GM12878 (cell line): Measurements from ENCODE around the gene CDK5R1. TPM values are rescaled to one million over a fixed set of nuclear protein-coding genes. Genes with fewer than 3 reads are reported as not detected.
A peak's percentile ranks its signal among the peaks of the same experiment; 100 is the strongest.

Experiments used
- ATAC-seq: fragments of 200-7000 bp; cut with Tn5 transposase; 3 replicates; pipeline ENCODE4 v1.9.1; 2020; ENCODE audit warnings: mild to moderate bottlenecking, moderate library complexity
- BruUV-seq: library from RNA; stranded (reverse); fragments of 400-500 nt; replicated peaks from 2 replicates; lab custom pipeline; 2021; lab: Mats Ljungman, UMichigan
- CTCF ChIA-PET: fragments of 300-600 bp; sonication (Branson Sonifier 250); formaldehyde crosslinking; extraction: SDS; loops from one replicate; lab custom pipeline; 2021; ENCODE audit warnings: inconsistent platforms; lab: Yijun Ruan, JAX
- POLR2A ChIA-PET: fragments of 350-600 bp; formaldehyde crosslinking; extraction: SDS; loops from one replicate; lab custom pipeline; 2021; ENCODE audit warnings: inconsistent platforms; lab: Charles Lee
- RAD21 ChIA-PET: fragments of 300-600 bp; sonication (Branson Sonifier 250); formaldehyde crosslinking; loops from one replicate; lab custom pipeline; 2023; ENCODE audit warnings: antibody characterized with exemption; ENCODE audit not compliant: unreplicated experiment; lab: Charles Lee
- SMC1A ChIA-PET: fragments of 300-600 bp; sonication (Branson Sonifier 250); formaldehyde crosslinking; loops from one replicate; lab custom pipeline; 2023; ENCODE audit not compliant: unreplicated experiment, uncharacterized antibody; lab: Charles Lee
- DNase-seq: peaks from one replicate; pipeline ENCODE4 v3.0.0-alpha.2; 2011; ENCODE audit warnings: low read depth, low spot score
- FAIRE-seq: peaks from 3 replicates; lab custom pipeline; 2011; peaks lifted over from hg19 to GRCh38; lab: Jason Lieb, UNC
- H2AFZ ChIP-seq: 2 replicates; pipeline ENCODE4 v1.6.0; 2011; ENCODE audit warnings: low read depth, low read length, control low read depth; ENCODE audit not compliant: control insufficient read depth
- H3K27ac ChIP-seq: 2 replicates; pipeline ENCODE4 v1.5.1; 2011; ENCODE audit warnings: control low read depth; ENCODE audit not compliant: control insufficient read depth, insufficient read depth
- H3K27me3 ChIP-seq, 2 experiments: replicated peaks in 1 of 2; 2 replicates each; pipeline versions ENCODE4 v1.6.0 to v1.6.1; 2011; ENCODE audit warnings: low read length in 1 of 2; ENCODE audit not compliant: control insufficient read depth in 2 of 2, insufficient read depth in 2 of 2
- H3K36me3 ChIP-seq, 2 experiments: 2 replicates each; pipeline ENCODE4 v1.5.1; 2011; ENCODE audit warnings: low read length in 1 of 2; ENCODE audit not compliant: control insufficient read depth in 2 of 2, insufficient read depth in 2 of 2
- H3K4me1 ChIP-seq: 2 replicates; pipeline ENCODE4 v1.6.1; 2011; ENCODE audit warnings: mild to moderate bottlenecking, low read length, moderate library complexity, mixed read lengths; ENCODE audit not compliant: control insufficient read depth, insufficient read depth
- H3K4me2 ChIP-seq: 2 replicates; pipeline ENCODE4 v1.6.0; 2011; ENCODE audit warnings: control low read depth; ENCODE audit not compliant: control insufficient read depth, insufficient read depth
- H3K4me3 ChIP-seq: fragments of 200-600 bp; sonication (generic); 2 replicates; pipeline ENCODE4 v1.5.1; 2016
- H3K79me2 ChIP-seq: 2 replicates; pipeline ENCODE4 v1.6.0; 2011; ENCODE audit warnings: low read length; ENCODE audit not compliant: control insufficient read depth, insufficient read depth
- H3K9ac ChIP-seq: 2 replicates; pipeline ENCODE4 v1.8.0; 2011; ENCODE audit warnings: low read length, control low read depth, mixed read lengths; ENCODE audit not compliant: control insufficient read depth, insufficient read depth
- H3K9me3 ChIP-seq: replicated peaks from 3 replicates; pipeline ENCODE4 v1.5.1; 2011; ENCODE audit warnings: mild to moderate bottlenecking, low read length; ENCODE audit not compliant: control insufficient read depth, insufficient read depth
- H4K20me1 ChIP-seq: 2 replicates; pipeline ENCODE4 v1.6.0; 2011; ENCODE audit not compliant: control insufficient read depth, insufficient read depth
- ASH2L ChIP-seq: fragments of 300-600, 200-600 bp; sonication (generic); IDR thresholded peaks from 2 replicates; pipeline ENCODE4 v1.6.1; 2017; ENCODE audit warnings: low read depth, mild to moderate bottlenecking, borderline replicate concordance
- BACH1 ChIP-seq: fragments of 450-650 bp; IDR thresholded peaks from 2 replicates; pipeline ENCODE4 v1.6.1; 2017; ENCODE audit warnings: mild to moderate bottlenecking, borderline replicate concordance
- CREM ChIP-seq: IDR thresholded peaks from 2 replicates; pipeline ENCODE4 v1.6.1; 2014; ENCODE audit warnings: antibody characterized with exemption, low read depth
- EP300 ChIP-seq, 2 experiments: fragments of 150-350 bp in 1 of 2; IDR thresholded peaks; 2 replicates each; pipeline ENCODE4 v1.6.1; 2011 to 2012; ENCODE audit warnings: low read depth in 2 of 2, low read length in 2 of 2, borderline replicate concordance in 1 of 2, improper control_type of control experiment in 1 of 2, inconsistent platforms in 1 of 2; ENCODE audit not compliant: control insufficient read depth in 1 of 2
- JUND ChIP-seq: IDR thresholded peaks from 2 replicates; pipeline ENCODE4 v1.6.1; 2012; ENCODE audit warnings: low read depth, mild to moderate bottlenecking, low read length, improper control_type of control experiment, moderate library complexity
- KAT2A ChIP-seq: conservative IDR thresholded peaks from 2 replicates; pipeline ENCODE4 v1.6.1; 2011; ENCODE audit warnings: low read depth, low read length; ENCODE audit not compliant: control insufficient read depth
- MYC ChIP-seq: IDR thresholded peaks from 2 replicates; pipeline ENCODE4 v1.6.1; 2011; ENCODE audit warnings: mild to moderate bottlenecking, low read length, moderate library complexity, inconsistent platforms; ENCODE audit not compliant: insufficient read depth, insufficient replicate concordance, insufficient read length, severe bottlenecking
- NFIC ChIP-seq: IDR thresholded peaks from 2 replicates; pipeline ENCODE4 v1.6.1; 2012; ENCODE audit warnings: low read depth, mild to moderate bottlenecking, inconsistent platforms, low read length, moderate library complexity
- PAX5 ChIP-seq: IDR thresholded peaks from 2 replicates; pipeline ENCODE4 v1.6.1; 2011; ENCODE audit warnings: low read depth, low read length, borderline replicate concordance
- PAX8 ChIP-seq: fragments of 450-650 bp; IDR thresholded peaks from 2 replicates; pipeline ENCODE4 v1.6.1; 2017; ENCODE audit warnings: mild to moderate bottlenecking, moderate library complexity
- POLR2AphosphoS5 ChIP-seq: IDR thresholded peaks from 2 replicates; pipeline ENCODE4 v1.6.1; 2011; ENCODE audit warnings: mild to moderate bottlenecking, low read length, inconsistent platforms
- RBBP5 ChIP-seq: fragments of 200-600 bp; sonication (generic); conservative IDR thresholded peaks from 2 replicates; pipeline ENCODE4 v1.6.1; 2016
- SMAD1 ChIP-seq: fragments of 450-650 bp; IDR thresholded peaks from 2 replicates; pipeline ENCODE4 v1.6.1; 2018; ENCODE audit warnings: mild to moderate bottlenecking, low read depth; ENCODE audit not compliant: partially characterized antibody
- SUZ12 ChIP-seq: fragments of 200-600 bp; sonication (generic); IDR thresholded peaks from one replicate; pipeline ENCODE4 v1.6.1; 2018; ENCODE audit warnings: antibody characterized with exemption, mild to moderate bottlenecking; ENCODE audit not compliant: unreplicated experiment
- TAF1 ChIP-seq: IDR thresholded peaks from 2 replicates; pipeline ENCODE4 v1.6.1; 2011; ENCODE audit warnings: mild to moderate bottlenecking, low read depth, low read length, borderline replicate concordance
- WRNIP1 ChIP-seq: IDR thresholded peaks from 2 replicates; pipeline ENCODE4 v1.6.1; 2011; ENCODE audit warnings: low read depth, low read length, improper control_type of control experiment, borderline replicate concordance
- ZNF24 ChIP-seq: fragments of 450-650 bp; IDR thresholded peaks from 2 replicates; pipeline ENCODE4 v1.6.1; 2017; ENCODE audit warnings: antibody characterized with exemption, mild to moderate bottlenecking
- ZNF384 ChIP-seq: IDR thresholded peaks from 2 replicates; pipeline ENCODE4 v1.6.1; 2012; ENCODE audit warnings: low read depth, mild to moderate bottlenecking, low read length, improper control_type of control experiment, borderline replicate concordance
- ZZZ3 ChIP-seq: IDR thresholded peaks from 2 replicates; pipeline ENCODE4 v1.6.1; 2011; ENCODE audit warnings: low read depth; ENCODE audit not compliant: control insufficient read depth, insufficient read length
- WGBS: methylation state at CpG from one replicate; pipeline ENCODE4 v1.1.6; 2016; ENCODE audit warnings: low lambda C conversion rate; ENCODE audit not compliant: insufficient replicate concordance, insufficient coverage; ENCODE audit errors: missing lambda C conversion rate; 5-methylcytosine and 5-hydroxymethylcytosine counted together
- in situ Hi-C: fragments of 300-500 bp; cut with MboI; formaldehyde crosslinking; loops from 9 replicates; pipeline ENCODE4 v1.14.3; 2018; ENCODE audit warnings: mixed read lengths
- intact Hi-C: fragments of 100-400 bp; cut with micrococcal nuclease; formaldehyde crosslinking; loops from one replicate; pipeline ENCODE4 v1.14.2; 2022; ENCODE audit not compliant: unreplicated experiment
- polyA plus RNA-seq, 11 experiments: library from polyadenylated mRNA; depleted of rRNA in 4 of 11; unstranded in 6 of 11; stranded (reverse) in 5 of 11; fragments of >200 nt; fragmentation: Nextera tagmentation in 4 of 11; fragmentation: Illumina TruSeq in 1 of 11; extraction: Ambion mirVana in 4 of 11; extraction: Trizol in 1 of 11; gene quantifications; 1 replicate in 1 of 11; 2 replicates in 10 of 11; pipeline versions ENCODE4 v1.2.1 to v1.2.3, GENCODE V29; 2011 to 2016; ENCODE audit warnings: inconsistent platforms in 2 of 11, missing spikeins in 2 of 11, low read depth in 1 of 11
- total RNA-seq, 4 experiments: library from RNA; depleted of rRNA in 3 of 4; stranded (reverse); fragments of >200 nt in 3 of 4; fragmentation: Illumina TruSeq in 1 of 4; extraction: Trizol in 1 of 4; gene quantifications; 2 replicates each; pipeline versions ENCODE4 v1.2.1 to v1.2.3, GENCODE V29; 2013 to 2021
- TF ChIP-seq, protein P1 (sequence below): IDR thresholded peaks from 2 replicates; pipeline ENCODE4 v1.6.1; 2011; ENCODE audit warnings: low read depth, low read length, improper control_type of control experiment, borderline replicate concordance
- TF ChIP-seq, protein P2 (sequence below): IDR thresholded peaks from 2 replicates; pipeline ENCODE4 v1.6.1; 2012; ENCODE audit warnings: low read depth, low read length, improper control_type of control experiment

CDK5R1 gene
- total and polyA plus RNA-seq, 10 of the 15 experiments (the other 5 are each of a cell fraction or from before 2014, with no cell fraction given): 1.1 to 28.3 (median 12.2) TPM

DNA sequence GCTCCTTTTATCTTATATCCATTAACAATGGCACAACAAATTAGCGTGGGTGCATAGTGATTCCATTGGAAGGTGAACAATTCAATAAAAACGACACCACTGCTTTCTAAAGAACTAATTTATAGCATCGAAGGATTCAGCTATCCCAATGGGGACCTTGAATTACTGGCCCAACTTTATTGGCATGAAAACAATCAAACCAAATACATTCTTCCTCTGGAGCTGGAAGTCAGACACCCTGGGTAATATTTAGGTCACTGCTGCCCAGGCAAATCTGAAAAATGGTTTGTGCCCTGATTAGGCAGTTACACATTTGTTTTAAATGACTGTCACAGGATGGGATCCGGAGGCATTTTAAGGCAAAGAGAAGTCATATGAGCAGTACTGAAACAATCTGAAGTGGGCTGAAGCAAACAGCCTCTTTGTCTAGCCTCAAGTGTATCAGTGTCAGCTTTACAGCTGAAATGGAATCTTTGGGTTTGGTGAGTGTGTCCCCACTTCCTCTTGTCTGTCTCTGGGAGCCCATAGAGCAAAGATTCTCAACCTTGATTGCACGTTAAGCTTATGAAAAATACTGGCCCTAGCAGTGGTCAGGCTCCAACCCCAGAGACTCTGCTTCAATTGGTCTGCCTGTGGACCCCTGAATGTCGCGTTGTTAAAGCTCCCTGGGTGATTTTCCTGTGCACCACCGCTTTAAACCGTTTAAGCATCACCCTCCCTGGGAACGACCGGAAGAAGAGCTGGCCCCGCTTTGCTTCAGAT lies 30.3 kb downstream of the CDK5R1 start:
- SMC1A ChIA-PET: interaction anchor here (0.8 to 13.7 kb wide), 12 partner anchors 7 to 91 kb away, joined by 3 to 286 read pairs (median 9); partner anchors contain the start of gene CDK5R1
- H3K4me3 ChIP-seq: 0 out of 2 replicates have a peak overlapping the region, but pooled peaks have one; percentile 11
- no peaks in the 10 kb centered on the region for H3K27me3 ChIP-seq
- peak overlapping the region; percentile 69 for H3K9ac ChIP-seq
- ATAC-seq: peak; percentile 32
- H3K9me3 ChIP-seq: no peaks in the 10 kb centered on the region
- no peaks in the 10 kb centered on the region for H4K20me1 ChIP-seq
- H3K79me2 ChIP-seq: no peaks in the 10 kb centered on the region; the same call in 1 of the 2 replicates
- 7% methylated on average over 12 of the region's 12 CpGs for WGBS
- H3K4me1 ChIP-seq: peaks cover 69% of the 10 kb centered on the region
- DNase-seq: no peak
- no peaks in the 10 kb centered on the region for H3K36me3 ChIP-seq
- no peak for FAIRE-seq
- peak overlapping the region; percentile 90 for H3K27ac ChIP-seq
- in situ Hi-C loops (no loop called here), intact Hi-C loops (loop anchor here (1.0 kb wide), 1 partner anchor 14 kb away; no protein-coding TSS in a partner anchor)
- RAD21 ChIA-PET: interaction anchor here (1.0 to 19.5 kb wide), 8 partner anchors 7 to 318 kb away, joined by 3 to 543 read pairs (median 10); partner anchors contain the start of gene CDK5R1
- peak overlapping the region; percentile 80 for H3K4me2 ChIP-seq
- no peak overlapping the region for H2AFZ ChIP-seq
- CTCF ChIA-PET: interaction anchor here (0.8 to 4.9 kb wide), 8 partner anchors 8 to 85 kb away, joined by 3 to 28 read pairs (median 4); no protein-coding TSS in a partner anchor
- no TSS peak for BruUV-seq
- POLR2A ChIA-PET: interaction anchor here (0.6 to 18.8 kb wide), 7 partner anchors 13 to 52 kb away, joined by 4 to 308 read pairs (median 8); partner anchors contain the start of gene CDK5R1
- TF ChIP-seq KAT2A (no peak), SUZ12 (no peak), NFIC (no peak), EP300 (IDR thresholded peaks at IDR 0.05; ENCODE audit: borderline replicate concordance in 1 of 2, control insufficient read depth in 1 of 2, low read depth in 2 of 2, low read length in 2 of 2) (peak; percentile 64 to 69; a peak in 2 of 4 replicates), SMAD1 (no peak), MYC (no peak), RBBP5 (no peak), PAX8 (no peak), ZNF24 (peak; percentile 33; the same call in 1 of the 2 replicates), TAF1 (no peak), ASH2L (no peak), PAX5 (peak; percentile 56; the same call in 1 of the 2 replicates), CREM (peak; percentile 33; the same call in 1 of the 2 replicates), BACH1 (no peak), JUND (no peak), ZNF384 (no peak), ZZZ3 (no peak), POLR2AphosphoS5 (peak; percentile 64), WRNIP1 (0 out of 2 replicates have a peak, but pooled peaks have one; percentile 27)
- TF ChIP-seq, protein P1, sequence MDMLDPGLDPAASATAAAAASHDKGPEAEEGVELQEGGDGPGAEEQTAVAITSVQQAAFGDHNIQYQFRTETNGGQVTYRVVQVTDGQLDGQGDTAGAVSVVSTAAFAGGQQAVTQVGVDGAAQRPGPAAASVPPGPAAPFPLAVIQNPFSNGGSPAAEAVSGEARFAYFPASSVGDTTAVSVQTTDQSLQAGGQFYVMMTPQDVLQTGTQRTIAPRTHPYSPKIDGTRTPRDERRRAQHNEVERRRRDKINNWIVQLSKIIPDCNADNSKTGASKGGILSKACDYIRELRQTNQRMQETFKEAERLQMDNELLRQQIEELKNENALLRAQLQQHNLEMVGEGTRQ: no peak
- TF ChIP-seq, protein P2, sequence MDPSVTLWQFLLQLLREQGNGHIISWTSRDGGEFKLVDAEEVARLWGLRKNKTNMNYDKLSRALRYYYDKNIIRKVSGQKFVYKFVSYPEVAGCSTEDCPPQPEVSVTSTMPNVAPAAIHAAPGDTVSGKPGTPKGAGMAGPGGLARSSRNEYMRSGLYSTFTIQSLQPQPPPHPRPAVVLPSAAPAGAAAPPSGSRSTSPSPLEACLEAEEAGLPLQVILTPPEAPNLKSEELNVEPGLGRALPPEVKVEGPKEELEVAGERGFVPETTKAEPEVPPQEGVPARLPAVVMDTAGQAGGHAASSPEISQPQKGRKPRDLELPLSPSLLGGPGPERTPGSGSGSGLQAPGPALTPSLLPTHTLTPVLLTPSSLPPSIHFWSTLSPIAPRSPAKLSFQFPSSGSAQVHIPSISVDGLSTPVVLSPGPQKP: no peak
